Measurements from ENCODE around the gene TMEM60. TPM values are rescaled to one million over a fixed set of nuclear protein-coding genes. Genes with fewer than 3 reads are reported as not detected.

TMEM60 gene
- total and polyA plus RNA-seq, 2 of the 8 experiments (the other 6 are each of a cell fraction or from before 2014, with no cell fraction given), result 22.1 to 29.2 TPM

- no peak overlapping the region for H4K8ac ChIP-seq (ENCODE audit: extremely low read depth, insufficient read depth, low read length)
- H3K27me3 ChIP-seq (replicated peaks in 1 of 4; ENCODE audit: control insufficient read depth in 3 of 4, extremely low read depth in 1 of 4, insufficient read depth in 3 of 4, low read length in 3 of 4), result no peaks in the 10 kb centered on the region
- H4K91ac ChIP-seq (replicated peaks; ENCODE audit: insufficient read length, low read length), result no peak overlapping the region
- H3K23me2 ChIP-seq (ENCODE audit: low read depth, low read length), result no peaks in the 10 kb centered on the region
- no peak for DNase-seq (ENCODE audit: low read depth in 1 of 2, low spot score in 2 of 2)
- no peaks in the 10 kb centered on the region for H3K79me1 ChIP-seq (ENCODE audit: low read depth, low read length)
- H2BK20ac ChIP-seq (ENCODE audit: low read length), result no peak overlapping the region
- POLR2A ChIA-PET (ENCODE audit: partially characterized antibody), result interaction anchor here (0.6 kb wide), 1 partner anchor 222 kb away, joined by 3 read pairs; no protein-coding TSS in a partner anchor
- no peak overlapping the region for H2BK120ac ChIP-seq (replicated peaks; ENCODE audit: low read depth, low read length)
- H3K36me3 ChIP-seq (ENCODE audit: control insufficient read depth in 2 of 4, insufficient read depth in 4 of 4, low read length in 3 of 4), result peaks cover 0 to 4% (median 0%) of the 10 kb centered on the region in 4 experiments; a peak in 2 of 8 replicates
- CTCF ChIA-PET (ENCODE audit: partially characterized antibody), result interaction anchor here (1.3 to 1.9 kb wide), 2 partner anchors 9 to 108 kb away, joined by 5 to 7 read pairs; no protein-coding TSS in a partner anchor
- no peak overlapping the region for H3K4ac ChIP-seq (replicated peaks; ENCODE audit: insufficient read length, low read depth, low read length)
- H4K5ac ChIP-seq (ENCODE audit: insufficient read length, low read depth, low read length), result no peak overlapping the region
- H3K23ac ChIP-seq (ENCODE audit: insufficient read length), result no peak overlapping the region
- no peak overlapping the region for H3K27ac ChIP-seq (ENCODE audit: low read depth, low read length)
- H3K18ac ChIP-seq (ENCODE audit: extremely low read depth, low read length), result no peak overlapping the region
- H3K56ac ChIP-seq (replicated peaks; ENCODE audit: insufficient read length, low read depth, low read length), result no peak overlapping the region
- FAIRE-seq, result no peak
- no peak overlapping the region for H3K4me3 ChIP-seq (ENCODE audit: extremely low read depth in 1 of 4, insufficient read depth in 2 of 4, low read depth in 3 of 4, low read length in 4 of 4)
- H2BK12ac ChIP-seq (ENCODE audit: low read depth, low read length), result no peak overlapping the region
- H3K4me2 ChIP-seq (ENCODE audit: insufficient read depth in 1 of 2, low read depth in 2 of 2, low read length in 2 of 2), result no peak overlapping the region
- no peaks in the 10 kb centered on the region for H3K9me3 ChIP-seq (ENCODE audit: insufficient read depth in 2 of 2, low read depth in 1 of 2, low read length in 1 of 2)
- H3K9ac ChIP-seq (replicated peaks in 1 of 4; ENCODE audit: extremely low read depth in 1 of 4, low read depth in 3 of 4, low read length in 3 of 4), result no peak overlapping the region
- H4K20me1 ChIP-seq (replicated peaks in 1 of 2; ENCODE audit: control insufficient read depth in 1 of 2, insufficient read depth in 2 of 2, low read length in 2 of 2), result peaks cover 0 to 2% of the 10 kb centered on the region in 2 experiments
- H2BK15ac ChIP-seq (ENCODE audit: low read length), result no peak overlapping the region
- no peak overlapping the region for H2AK5ac ChIP-seq (ENCODE audit: low read depth, low read length)
- H2BK5ac ChIP-seq (ENCODE audit: low read depth, low read length), result no peak overlapping the region
- no peak overlapping the region for H2AFZ ChIP-seq (ENCODE audit: low read length)
- no peak for TF ChIP-seq RAD21 (IDR thresholded peaks at IDR 0.05 in 1 of 2, conservative IDR thresholded peaks at IDR 0.05 in 1 of 2; ENCODE audit: low read depth in 2 of 2, low read length in 2 of 2)
- no peak for TF ChIP-seq SIX5 (IDR thresholded peaks at IDR 0.05; ENCODE audit: low read depth, low read length)
- peaks cover 0 to 33% of the 10 kb centered on the region in 2 experiments; a peak in 2 of 4 replicates for H3K79me2 ChIP-seq (ENCODE audit: control insufficient read depth in 1 of 2, insufficient read depth in 2 of 2, low read length in 2 of 2)
- 85% methylated on average over 3 of the region's 3 CpGs; no CpG with 5 or more reads in 1 of the 2 experiments for WGBS, 2 experiments (ENCODE audit: extremely low coverage in 1 of 2, insufficient coverage in 1 of 2, insufficient read length in 1 of 2, insufficient replicate concordance in 2 of 2, low coverage in 1 of 2, low lambda C conversion rate in 2 of 2, missing lambda C conversion rate in 1 of 2)
- 0 out of 7 replicates have a peak, but pooled peaks cover 0 to 2% (median 0%) of the 10 kb centered on the region in 4 experiments for H3K4me1 ChIP-seq (replicated peaks in 1 of 4; ENCODE audit: control insufficient read depth in 3 of 4, insufficient read depth in 4 of 4, low read length in 3 of 4)
- H3K14ac ChIP-seq (ENCODE audit: insufficient read length), result no peak overlapping the region
These were observed 32.8 kb downstream of the TMEM60 start for GRCh38 chr7:77765481-77765880.
